Gastrocnemius medialis (tissue), 4 donors: ENCODE data around the gene GARS1. TPM values are rescaled to one million over a fixed set of nuclear protein-coding genes. Genes with fewer than 3 reads are reported as not detected.

Experiments used
- ATAC-seq, 2 donors: fragments of 150-250 bp; one replicate each; pipeline ENCODE4 v1.9.1; 2016
- DNase-seq, 2 donors: peaks; one replicate each; pipeline ENCODE4 v3.0.0-alpha.2; 2019
- H3K27ac ChIP-seq, 4 donors: fragments of 200-600 bp; sonication (generic); 1 replicate in 1 of 4; 2 replicates in 3 of 4; pipeline ENCODE4 v1.5.1; 2016 to 2018; ENCODE audit warnings: mild to moderate bottlenecking in 2 of 4, moderate library complexity in 1 of 4
- H3K27me3 ChIP-seq, 3 donors: fragments of 200-600 bp; sonication (generic) in 2 of 3; 1 replicate in 1 of 3; 2 replicates in 2 of 3; pipeline versions ENCODE4 v1.5.1 to v1.6.0; 2016 to 2019; ENCODE audit warnings: mild to moderate bottlenecking in 1 of 3, moderate library complexity in 1 of 3
- H3K36me3 ChIP-seq, 2 donors: fragments of 200-600 bp; sonication (generic) in 1 of 2; one replicate each; pipeline ENCODE4 v1.5.1; 2017 to 2018
- H3K4me1 ChIP-seq, 2 donors: fragments of 200-600 bp; sonication (generic) in 1 of 2; one replicate each; pipeline ENCODE4 v1.5.1; 2016 to 2017; ENCODE audit warnings: mild to moderate bottlenecking in 2 of 2
- H3K4me3 ChIP-seq, 4 donors: fragments of 200-600 bp; sonication (generic) in 3 of 4; 1 replicate in 1 of 4; 2 replicates in 3 of 4; pipeline ENCODE4 v1.5.1; 2016 to 2019; ENCODE audit warnings: mild to moderate bottlenecking in 2 of 4
- H3K9me3 ChIP-seq, 3 donors: fragments of 200-600 bp; sonication (generic) in 2 of 3; 1 replicate in 1 of 3; 2 replicates in 2 of 3; pipeline ENCODE4 v1.5.1; 2016 to 2019
- POLR2A ChIP-seq, 2 donors: fragments of 450-650 bp; IDR thresholded peaks; one replicate each; pipeline ENCODE4 v1.6.1; 2017; ENCODE audit warnings: antibody characterized with exemption in 2 of 2, mild to moderate bottlenecking in 2 of 2, moderate library complexity in 2 of 2
- in situ Hi-C, 4 donors: fragments of 200-750 bp; cut with MboI; loops; one replicate each; pipeline versions ENCODE4 v1.15.0 to v1.8.0; 2017; ENCODE audit warnings: low sequenced_read_pairs in 4 of 4
- intact Hi-C: fragments of 100-400 bp; cut with DNase I; formaldehyde crosslinking; loops from one replicate; pipeline ENCODE4 v1.15.1; 2023; ENCODE audit warnings: low total_unique reads
- total RNA-seq, 4 donors: library from RNA; depleted of rRNA; stranded (reverse); fragments of >200 nt; gene quantifications; one replicate each; pipeline versions ENCODE4 v1.1.0 to v1.2.3, GENCODE V29; 2016
- TF ChIP-seq, protein P1 (sequence below), 5 experiments: fragments of 450-650 bp in 3 of 5; fragments of 200-600 bp in 2 of 5; sonication (generic) in 2 of 5; IDR thresholded peaks in 4 of 5; conservative IDR thresholded peaks in 1 of 5; 1 replicate in 4 of 5; 2 replicates in 1 of 5; pipeline ENCODE4 v1.5.1; 2016 to 2019; ENCODE audit warnings: antibody characterized with exemption in 5 of 5, mild to moderate bottlenecking in 3 of 5, moderate library complexity in 3 of 5

Gene GARS1
- total RNA-seq, 4 donors from 2014 or later = 52.1 to 67.7 (median 60.1) TPM

DNA sequence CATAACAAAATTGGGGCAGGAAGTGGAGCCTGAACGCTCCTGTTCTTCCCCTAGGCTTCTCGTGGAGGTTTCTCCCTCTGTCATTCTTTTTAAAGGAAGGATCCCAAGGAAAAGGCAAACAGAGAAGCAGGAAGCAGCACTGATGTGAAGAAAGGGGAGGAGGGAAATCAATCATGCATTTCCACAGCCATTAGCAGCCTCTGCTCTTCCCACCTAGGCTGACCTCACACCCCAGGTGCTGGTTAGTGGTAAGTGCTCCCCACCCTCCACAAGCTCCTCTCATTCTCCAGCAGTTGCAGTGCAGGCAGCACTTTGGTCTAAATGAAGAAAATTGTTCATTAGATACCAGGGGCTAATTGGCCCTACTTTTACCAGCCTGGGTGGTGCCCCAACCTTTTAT, 85.0 kb downstream of the GARS1 start:
- no peak for ATAC-seq
- intact Hi-C loops (loop anchor here (5.0 kb wide), 1 partner anchor 38 kb away; no protein-coding TSS in a partner anchor), in situ Hi-C loops (loop anchor here in 2 of 4 donors (10.0 kb wide), 1 partner anchor 55 kb away; no protein-coding TSS in a partner anchor)
- Histone ChIP-seq H3K9me3 (no peaks in the 10 kb centered on the region), H3K36me3 (no peaks in the 10 kb centered on the region), H3K4me1 (peaks cover 12 to 25% of the 10 kb centered on the region in 2 donors), H3K4me3 (no peak overlapping the region), H3K27ac (no peak overlapping the region), H3K27me3 (peaks cover 6 to 19% (median 16%) of the 10 kb centered on the region in 3 donors)
- TF ChIP-seq POLR2A (IDR thresholded peaks at IDR 0.05) = no peak
- TF ChIP-seq, protein P1, sequence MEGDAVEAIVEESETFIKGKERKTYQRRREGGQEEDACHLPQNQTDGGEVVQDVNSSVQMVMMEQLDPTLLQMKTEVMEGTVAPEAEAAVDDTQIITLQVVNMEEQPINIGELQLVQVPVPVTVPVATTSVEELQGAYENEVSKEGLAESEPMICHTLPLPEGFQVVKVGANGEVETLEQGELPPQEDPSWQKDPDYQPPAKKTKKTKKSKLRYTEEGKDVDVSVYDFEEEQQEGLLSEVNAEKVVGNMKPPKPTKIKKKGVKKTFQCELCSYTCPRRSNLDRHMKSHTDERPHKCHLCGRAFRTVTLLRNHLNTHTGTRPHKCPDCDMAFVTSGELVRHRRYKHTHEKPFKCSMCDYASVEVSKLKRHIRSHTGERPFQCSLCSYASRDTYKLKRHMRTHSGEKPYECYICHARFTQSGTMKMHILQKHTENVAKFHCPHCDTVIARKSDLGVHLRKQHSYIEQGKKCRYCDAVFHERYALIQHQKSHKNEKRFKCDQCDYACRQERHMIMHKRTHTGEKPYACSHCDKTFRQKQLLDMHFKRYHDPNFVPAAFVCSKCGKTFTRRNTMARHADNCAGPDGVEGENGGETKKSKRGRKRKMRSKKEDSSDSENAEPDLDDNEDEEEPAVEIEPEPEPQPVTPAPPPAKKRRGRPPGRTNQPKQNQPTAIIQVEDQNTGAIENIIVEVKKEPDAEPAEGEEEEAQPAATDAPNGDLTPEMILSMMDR (IDR thresholded peaks at IDR 0.05 in 4 of 5, conservative IDR thresholded peaks at IDR 0.05 in 1 of 5) = no peak
- no peak for DNase-seq

DNA sequence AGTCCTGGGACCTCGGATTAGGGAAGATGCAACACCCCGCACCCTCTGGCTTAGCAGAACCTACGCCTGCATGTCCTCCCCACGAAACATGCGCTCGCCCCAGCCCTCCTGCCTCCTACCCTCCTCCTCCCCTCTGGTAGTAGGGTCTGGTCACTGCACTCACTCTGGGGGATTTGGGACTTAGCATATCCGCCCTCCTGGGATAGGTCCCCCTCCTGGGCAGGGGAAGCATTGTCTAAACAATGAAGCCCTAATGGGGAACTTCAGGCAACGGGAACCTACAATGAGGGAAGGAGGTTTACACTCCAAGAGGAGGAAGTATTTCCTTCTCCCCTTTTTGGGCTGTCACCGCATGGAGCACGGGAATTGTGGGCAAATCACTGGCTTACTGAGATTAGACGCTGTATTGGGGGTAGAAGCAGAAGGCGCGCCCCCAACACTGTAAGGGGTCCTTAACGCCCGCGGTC, 86.7 kb downstream of the GARS1 start:
- Histone ChIP-seq H3K4me3 (peak overlapping the region; percentile 56 to 70 (median 58)), H3K27me3 (peaks cover 6 to 19% (median 16%) of the 10 kb centered on the region in 3 donors), H3K4me1 (peaks cover 12 to 25% of the 10 kb centered on the region in 2 donors), H3K9me3 (no peaks in the 10 kb centered on the region), H3K36me3 (no peaks in the 10 kb centered on the region), H3K27ac (no peak overlapping the region)
- ATAC-seq = no peak
- no peak for DNase-seq
- intact Hi-C loops (loop anchor here (5.0 kb wide), 1 partner anchor 36 kb away; no protein-coding TSS in a partner anchor), in situ Hi-C loops (loop anchor here in 2 of 4 donors (10.0 kb wide), 1 partner anchor 53 kb away; no protein-coding TSS in a partner anchor)
- TF ChIP-seq, protein P1 (IDR thresholded peaks at IDR 0.05 in 4 of 5, conservative IDR thresholded peaks at IDR 0.05 in 1 of 5) = no peak
- TF ChIP-seq POLR2A (IDR thresholded peaks at IDR 0.05) = no peak

DNA sequence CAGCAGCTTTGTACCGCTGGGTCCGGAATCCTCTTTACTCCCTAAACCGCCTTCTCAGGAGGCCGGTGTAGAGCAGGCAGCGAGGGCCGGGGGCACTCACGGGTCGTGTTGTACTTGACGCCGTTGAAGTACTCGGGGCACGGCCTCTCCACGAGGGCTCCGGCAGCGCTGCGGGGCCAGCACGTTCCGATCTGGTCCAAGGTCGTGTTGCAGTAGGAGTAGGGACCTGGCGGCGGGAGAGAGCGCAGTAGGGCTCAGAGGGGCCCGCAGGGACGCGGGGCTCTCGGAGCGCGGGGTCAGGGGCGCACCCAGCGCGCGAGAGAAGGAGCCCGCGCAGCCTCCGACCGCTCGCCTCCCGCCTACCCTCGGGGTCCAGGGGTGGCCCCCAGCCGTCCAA, 87.1 kb downstream of the GARS1 start:
- Histone ChIP-seq H3K27me3 (peaks cover 6 to 19% (median 16%) of the 10 kb centered on the region in 3 donors), H3K27ac (no peak overlapping the region), H3K4me3 (peak overlapping the region; percentile 56 to 70 (median 58)), H3K36me3 (no peaks in the 10 kb centered on the region), H3K4me1 (peaks cover 12 to 25% of the 10 kb centered on the region in 2 donors), H3K9me3 (no peaks in the 10 kb centered on the region)
- in situ Hi-C loops = loop anchor here in 2 of 4 donors (10.0 kb wide), 1 partner anchor 53 kb away; no protein-coding TSS in a partner anchor
- TF ChIP-seq, protein P1 (IDR thresholded peaks at IDR 0.05 in 4 of 5, conservative IDR thresholded peaks at IDR 0.05 in 1 of 5) = no peak
- TF ChIP-seq POLR2A (IDR thresholded peaks at IDR 0.05) = no peak
- DNase-seq (no peak), ATAC-seq (peak in 1 of 2 donors; percentile 10)
- intact Hi-C loops = loop anchor here (1.0 to 5.0 kb wide), 2 partner anchors 35 to 58 kb away; no protein-coding TSS in a partner anchor

DNA sequence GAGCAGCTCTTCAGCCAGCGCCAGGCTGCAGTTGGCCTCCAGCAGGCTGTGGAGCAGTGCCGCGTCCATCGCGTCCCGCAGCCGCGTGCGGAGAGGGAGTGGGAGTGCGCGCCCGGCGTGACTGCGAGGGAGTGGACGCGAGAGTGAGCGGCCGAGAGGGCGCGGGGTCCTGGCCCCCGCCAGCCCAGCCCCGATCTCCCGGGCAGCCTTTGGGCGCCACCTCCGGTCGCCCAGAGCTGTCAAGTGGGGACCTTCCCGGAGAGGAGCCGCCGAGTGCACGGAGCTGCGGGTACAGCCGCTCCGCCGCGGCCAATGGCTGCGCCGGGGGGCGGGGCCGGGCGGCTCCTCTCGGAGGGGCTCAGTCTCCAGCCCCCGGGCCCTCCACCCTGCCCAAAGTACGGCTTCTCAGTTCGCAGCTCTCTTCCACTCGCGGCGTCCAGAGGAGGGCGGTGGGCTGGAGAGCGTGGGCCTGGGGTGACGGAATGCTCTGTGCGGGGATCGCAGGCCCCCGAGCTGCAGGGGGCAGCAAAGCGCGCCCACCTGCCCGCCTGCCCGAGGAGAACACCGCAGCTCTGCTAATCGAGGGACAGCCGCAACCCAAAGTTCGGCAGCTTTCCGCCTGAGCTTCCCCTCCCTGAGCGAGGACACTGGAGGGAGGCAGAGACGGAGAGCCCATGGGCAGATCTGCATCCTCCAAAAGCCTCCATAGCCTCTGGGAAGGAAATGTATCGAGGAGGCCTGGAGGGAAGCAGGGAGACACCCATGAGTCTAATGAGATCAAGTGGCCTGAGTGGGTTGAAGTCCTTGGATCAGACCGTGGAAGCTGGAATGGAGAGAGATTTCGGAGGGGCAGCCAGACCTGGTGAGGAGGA, 87.8 kb downstream of the GARS1 start, which contains the start of gene CRHR2:
Gene CRHR2 (minus strand): TSS at position 245 of the 872 bp plus-strand sequence. CDS start 176 bp downstream, at position 69.
- H3K27me3 ChIP-seq = peaks cover 6 to 19% (median 16%) of the 10 kb centered on the region in 3 donors
- H3K4me3 ChIP-seq = peak within 1 kb of the TSS; percentile 56 to 70 (median 58)
- no peaks in the 10 kb centered on the region for H3K9me3 ChIP-seq
- in situ Hi-C loops = loop anchor here in 2 of 4 donors (10.0 kb wide), 1 partner anchor 52 kb away; no protein-coding TSS in a partner anchor
- TF ChIP-seq POLR2A (IDR thresholded peaks at IDR 0.05) = no peak
- TF ChIP-seq, protein P1 (IDR thresholded peaks at IDR 0.05 in 4 of 5, conservative IDR thresholded peaks at IDR 0.05 in 1 of 5) = peak; percentile 16 to 66 (median 54)
- intact Hi-C loops = loop anchor here (1.0 to 5.0 kb wide), 2 partner anchors 35 to 58 kb away; no protein-coding TSS in a partner anchor
- no peak for DNase-seq
- peaks cover 12 to 25% of the 10 kb centered on the region in 2 donors for H3K4me1 ChIP-seq
- H3K27ac ChIP-seq = peak within 1 kb of the TSS in 2 of 4 donors; percentile 5 to 38
- no peaks in the 10 kb centered on the region for H3K36me3 ChIP-seq
- peak; percentile 62 to 64 for ATAC-seq
